SK-N-DZ (cell line): ENCODE data around the gene LYPLAL1.
"Not testable (repeated sequence)": the region's sequence is repeated elsewhere in the genome, so short reads cannot be mapped to it uniquely, and the experiment has no call there.

Experiments
- DNase-seq: peaks from one replicate; pipeline ENCODE4 v3.0.0-alpha.2; 2015; ENCODE audit warnings: low spot score

Gene LYPLAL1

GRCh38 chr1:219210067-219210466, 36.4 kb downstream of the LYPLAL1 start:
- no peak for DNase-seq

GRCh38 chr1:219215477-219215876, 41.8 kb downstream of the LYPLAL1 start:
- no peak for DNase-seq

- DNase-seq = no peak
Measured at GRCh38 chr1:219220945-219221344, 47.3 kb downstream of the LYPLAL1 start.

GRCh38 chr1:219223496-219223895, 49.8 kb downstream of the LYPLAL1 start:
- DNase-seq = no peak

- DNase-seq = no peak
Measured at GRCh38 chr1:219226196-219226595, 52.5 kb downstream of the LYPLAL1 start.

GRCh38 chr1:219227360-219228057, 53.8 kb downstream of the LYPLAL1 start:
- DNase-seq = no peak

- DNase-seq = no peak
Measured at GRCh38 chr1:219228058-219228419, 54.4 kb downstream of the LYPLAL1 start.

- DNase-seq = no peak
Measured at GRCh38 chr1:219232890-219233289, 59.2 kb downstream of the LYPLAL1 start.

- DNase-seq = no peak
Measured at GRCh38 chr1:219235903-219236481, 62.3 kb downstream of the LYPLAL1 start.

GRCh38 chr1:219236933-219237610, 63.4 kb downstream of the LYPLAL1 start:
- no peak for DNase-seq

GRCh38 chr1:219239518-219239917, 65.8 kb downstream of the LYPLAL1 start:
- no peak for DNase-seq

GRCh38 chr1:219244864-219245263, 71.2 kb downstream of the LYPLAL1 start:
- DNase-seq = no peak

- no peak for DNase-seq
Measured at GRCh38 chr1:219247441-219247840, 73.8 kb downstream of the LYPLAL1 start.

- not testable (repeated sequence) for DNase-seq
Measured at GRCh38 chr1:219250468-219250867, 76.8 kb downstream of the LYPLAL1 start.

- DNase-seq = no peak
Measured at GRCh38 chr1:219257751-219258150, 84.1 kb downstream of the LYPLAL1 start.

GRCh38 chr1:219261454-219261853, 87.8 kb downstream of the LYPLAL1 start:
- no peak for DNase-seq
